NCI-H226 (cell line): ENCODE data around the gene TSEN2.

Experiments used
- DNase-seq: peaks from one replicate; pipeline ENCODE4 v3.0.0-alpha.2; 2015

Gene TSEN2

DNA sequence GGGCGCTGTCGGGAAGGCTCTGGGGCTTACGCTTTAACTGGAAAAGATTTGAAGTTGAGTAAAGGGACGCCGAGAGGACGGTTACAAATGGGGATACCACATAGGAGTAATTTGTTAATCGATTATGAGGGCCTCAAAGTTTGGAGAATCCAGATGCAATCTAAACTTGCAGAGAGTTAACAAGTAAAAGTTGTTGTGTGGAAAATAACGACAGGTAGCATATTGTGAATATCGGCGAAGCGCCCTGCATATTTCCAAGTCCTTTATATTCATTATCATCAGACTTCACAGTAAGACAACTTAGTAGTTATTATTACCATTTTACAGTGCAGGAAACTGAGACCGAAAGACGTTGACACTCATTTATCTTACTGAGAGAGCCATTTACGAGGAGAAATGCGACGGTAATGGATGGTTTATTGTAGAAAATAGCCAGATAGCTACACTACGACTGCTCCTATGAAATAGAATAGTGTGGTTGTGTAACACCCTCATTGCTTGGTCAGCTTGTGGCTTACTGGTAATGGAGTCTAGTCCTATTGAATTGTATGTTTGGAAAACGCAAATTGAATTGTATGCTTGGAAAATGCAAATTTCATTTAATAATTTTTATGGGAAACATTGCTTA is 73.3 kb downstream of the TSEN2 start:
- no peak for DNase-seq

DNA sequence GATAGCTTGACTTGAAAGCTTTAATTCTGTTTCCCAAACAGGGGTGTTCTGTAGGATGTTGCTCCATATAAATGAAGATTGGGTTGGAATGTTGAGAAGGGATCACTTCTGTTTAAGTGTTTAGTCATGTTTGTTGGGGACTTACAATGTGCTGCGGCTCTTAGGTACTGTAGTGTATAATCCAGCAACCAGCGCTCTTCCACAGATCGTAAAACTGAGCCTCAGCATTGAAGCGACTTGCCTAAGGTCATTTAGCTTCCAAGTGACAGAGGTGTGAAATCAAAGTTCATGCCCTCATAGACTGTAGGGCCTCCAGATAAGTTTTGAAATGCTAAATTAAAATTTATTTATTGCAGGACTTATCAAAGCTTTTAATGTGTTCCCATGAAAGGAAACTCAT is 74.4 kb downstream of the TSEN2 start:
- DNase-seq: no peak

DNA sequence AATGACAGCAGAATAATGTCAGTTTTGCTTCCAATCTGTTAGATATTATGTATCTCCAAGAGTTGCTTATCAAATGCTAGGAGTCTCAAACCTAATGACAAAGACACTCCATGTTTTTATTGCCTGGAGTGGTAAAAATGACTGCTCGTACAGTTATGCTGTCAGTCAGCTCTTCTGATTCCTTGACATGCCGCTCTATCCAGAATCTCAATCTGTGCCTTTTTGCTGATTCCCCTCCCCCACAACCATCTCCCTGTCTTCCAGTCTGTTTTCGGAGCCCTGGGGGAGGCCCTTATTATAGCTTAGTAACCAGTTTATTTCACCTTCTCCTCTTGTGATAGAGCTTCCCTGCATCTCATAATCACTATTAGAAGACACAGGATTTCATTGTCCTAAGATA is 75.2 kb downstream of the TSEN2 start:
- DNase-seq: no peak

DNA sequence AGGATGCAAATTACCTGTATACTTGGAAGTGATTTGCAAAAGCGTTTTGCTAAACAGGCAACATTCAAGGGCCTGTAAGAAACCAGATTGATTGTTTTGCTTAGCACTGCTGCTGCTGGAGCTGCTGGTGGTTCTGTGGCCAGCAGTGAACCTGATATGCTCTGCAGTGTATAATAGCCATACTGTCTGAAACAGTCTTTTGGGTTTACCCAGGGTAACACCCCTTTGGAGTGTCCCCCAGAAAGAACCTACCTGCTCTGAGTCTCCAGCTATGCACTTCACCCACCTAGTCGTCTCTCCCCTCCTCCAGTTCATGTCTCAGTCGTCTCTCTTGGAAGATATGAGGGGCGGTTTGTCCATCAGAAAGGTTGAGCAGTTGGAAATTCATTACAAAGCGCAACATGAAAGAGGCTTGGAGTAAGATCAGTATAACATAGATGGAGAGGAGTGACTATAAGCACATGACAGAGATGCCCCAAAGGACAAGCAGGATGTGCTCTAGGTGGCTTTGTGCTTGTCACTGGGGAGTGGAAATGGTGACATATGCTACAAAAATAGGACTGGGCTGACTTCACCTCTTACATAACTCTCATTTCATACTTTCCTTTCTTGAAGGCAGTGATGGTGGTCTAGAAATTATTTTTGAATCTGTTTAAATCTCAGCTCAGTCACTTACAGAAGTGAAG is 76.4 kb downstream of the TSEN2 start:
- no peak for DNase-seq

DNA sequence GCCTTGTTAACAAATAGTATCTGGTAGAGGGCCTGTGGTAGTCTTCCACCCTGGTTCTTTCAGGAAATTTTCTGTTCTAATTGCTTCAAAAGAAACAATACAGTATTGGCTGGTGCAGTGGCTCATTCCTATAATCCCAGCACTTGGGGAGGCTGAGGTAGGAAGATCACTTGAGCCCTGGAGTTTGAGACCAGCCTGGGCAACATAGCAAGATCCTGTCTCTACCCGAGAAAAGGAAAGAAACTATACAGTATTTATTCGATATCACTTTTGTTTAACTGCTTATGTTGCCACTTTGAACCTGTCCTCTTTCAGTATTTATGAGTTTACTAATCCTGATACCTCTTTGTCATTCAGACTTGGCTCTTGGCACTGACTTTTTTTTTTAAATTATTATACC is 77.1 kb downstream of the TSEN2 start:
- DNase-seq: no peak

DNA sequence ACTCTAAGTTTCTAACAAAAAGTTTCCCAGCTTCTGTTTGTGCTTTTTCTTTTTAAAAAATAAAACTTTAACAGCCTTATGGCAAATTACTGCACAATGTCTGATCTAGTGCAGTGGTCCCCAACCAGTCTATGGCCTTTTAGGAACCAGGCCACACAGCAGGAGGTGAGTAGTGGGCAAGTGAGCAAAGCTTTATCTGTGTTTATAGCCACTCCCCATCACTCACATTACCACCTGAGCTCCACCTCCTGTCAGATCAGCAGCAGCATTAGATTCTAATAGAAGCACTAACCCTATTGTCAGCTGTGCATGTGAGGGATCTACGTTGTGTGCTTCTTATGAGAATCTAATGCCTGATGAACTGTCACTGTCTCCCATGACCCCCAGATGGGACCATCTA is 78.2 kb downstream of the TSEN2 start:
- no peak for DNase-seq

DNA sequence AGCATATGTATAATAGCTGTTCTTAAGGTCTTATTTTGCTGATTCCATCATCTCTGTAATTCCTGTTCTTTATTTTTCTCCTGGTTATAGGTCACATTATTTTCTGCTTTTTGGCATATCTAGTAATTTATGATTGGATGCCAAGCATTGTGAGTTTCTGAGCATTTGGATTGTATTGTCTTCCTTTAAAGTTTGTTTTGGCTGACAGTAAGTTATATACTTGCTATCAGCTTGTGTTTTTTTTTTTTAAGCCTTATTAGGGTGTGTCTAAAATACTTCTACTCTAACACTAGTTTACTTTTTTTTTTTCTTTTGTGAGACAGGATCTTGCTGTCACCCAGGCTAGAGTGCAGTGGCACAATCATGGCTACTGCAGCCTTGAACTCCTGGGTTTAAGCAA is 82.7 kb downstream of the TSEN2 start:
- DNase-seq: no peak

DNA sequence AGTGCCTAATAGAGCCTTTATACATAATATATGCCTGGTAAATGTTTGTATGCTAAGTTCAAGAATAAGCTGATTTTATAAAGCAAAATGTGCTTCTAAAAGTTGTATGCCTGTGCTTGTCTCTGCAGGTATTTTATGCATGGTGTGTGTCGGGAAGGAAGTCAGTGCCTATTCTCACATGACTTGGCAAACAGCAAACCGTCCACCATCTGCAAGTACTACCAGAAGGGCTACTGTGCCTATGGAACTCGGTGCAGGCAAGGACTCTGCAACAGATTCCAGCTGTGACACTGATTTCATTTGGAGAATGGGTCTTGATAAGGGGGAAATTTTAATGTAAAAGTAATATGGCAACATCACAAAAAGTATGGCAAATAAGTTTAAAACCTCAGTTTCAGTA is 84.5 kb downstream of the TSEN2 start:
- DNase-seq: no peak

DNA sequence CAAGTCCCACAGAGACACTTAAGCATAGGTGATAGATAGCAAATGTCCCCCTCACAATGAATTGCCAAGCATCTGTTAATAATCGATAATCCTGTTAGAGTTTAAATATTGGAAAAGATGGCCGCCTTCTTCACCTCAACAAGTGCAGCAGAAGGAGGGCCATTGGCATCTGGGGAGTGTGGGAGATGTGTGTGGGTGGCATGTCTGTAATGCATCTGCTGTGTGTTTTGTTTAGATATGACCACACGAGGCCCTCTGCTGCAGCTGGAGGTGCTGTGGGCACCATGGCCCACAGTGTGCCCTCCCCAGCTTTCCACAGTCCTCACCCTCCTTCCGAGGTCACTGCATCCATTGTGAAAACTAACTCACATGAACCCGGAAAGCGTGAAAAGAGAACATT is 85.6 kb downstream of the TSEN2 start:
- DNase-seq: no peak

DNA sequence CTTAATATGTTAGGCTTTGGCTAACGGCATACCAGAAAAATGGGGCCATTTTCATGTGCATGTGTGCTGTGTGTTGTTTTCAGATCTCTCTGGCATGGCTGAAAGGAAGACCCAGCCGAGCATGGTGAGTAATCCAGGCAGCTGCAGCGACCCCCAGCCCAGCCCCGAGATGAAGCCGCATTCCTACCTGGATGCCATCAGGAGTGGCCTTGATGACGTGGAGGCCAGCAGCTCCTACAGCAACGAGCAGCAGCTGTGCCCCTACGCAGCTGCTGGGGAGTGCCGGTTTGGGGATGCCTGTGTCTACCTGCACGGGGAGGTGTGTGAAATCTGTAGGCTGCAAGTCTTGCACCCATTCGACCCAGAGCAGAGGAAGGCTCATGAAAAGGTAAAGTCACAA is 87.7 kb downstream of the TSEN2 start:
- no peak for DNase-seq

DNA sequence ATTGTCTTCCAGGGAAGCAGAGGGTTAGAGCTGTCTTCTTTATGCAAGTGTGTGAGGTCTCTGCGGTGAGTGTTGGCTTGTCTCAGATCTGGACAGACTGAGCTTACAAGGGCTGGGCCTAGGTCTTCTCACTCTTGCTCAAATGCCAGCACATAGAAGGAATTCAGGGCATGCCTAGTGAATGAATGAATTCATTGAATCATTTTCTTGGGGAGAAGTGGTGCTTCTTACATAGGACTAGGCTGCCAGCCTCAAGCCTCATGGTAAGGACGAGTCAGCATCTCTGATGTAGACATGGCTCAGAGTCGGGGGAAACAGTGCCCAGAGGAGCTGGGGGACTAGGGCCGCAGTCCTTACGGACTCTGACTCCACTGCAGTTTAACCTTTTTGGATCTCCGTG is 89.9 kb downstream of the TSEN2 start:
- DNase-seq: no peak

DNA sequence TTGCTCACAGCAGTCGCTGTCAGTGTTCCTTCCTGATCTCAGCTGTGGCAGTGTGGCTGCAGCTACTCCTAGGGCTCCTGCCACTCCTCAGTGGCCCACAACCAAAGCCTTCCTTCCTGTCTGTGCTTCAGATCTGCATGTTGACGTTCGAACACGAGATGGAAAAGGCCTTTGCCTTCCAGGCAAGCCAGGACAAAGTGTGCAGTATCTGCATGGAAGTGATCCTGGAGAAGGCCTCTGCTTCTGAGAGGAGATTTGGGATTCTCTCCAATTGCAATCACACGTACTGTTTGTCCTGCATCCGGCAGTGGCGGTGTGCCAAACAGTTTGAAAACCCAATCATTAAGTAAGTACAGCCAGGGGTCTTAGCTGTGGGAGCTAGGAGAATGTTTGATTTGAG is 90.4 kb downstream of the TSEN2 start:
- no peak for DNase-seq

DNA sequence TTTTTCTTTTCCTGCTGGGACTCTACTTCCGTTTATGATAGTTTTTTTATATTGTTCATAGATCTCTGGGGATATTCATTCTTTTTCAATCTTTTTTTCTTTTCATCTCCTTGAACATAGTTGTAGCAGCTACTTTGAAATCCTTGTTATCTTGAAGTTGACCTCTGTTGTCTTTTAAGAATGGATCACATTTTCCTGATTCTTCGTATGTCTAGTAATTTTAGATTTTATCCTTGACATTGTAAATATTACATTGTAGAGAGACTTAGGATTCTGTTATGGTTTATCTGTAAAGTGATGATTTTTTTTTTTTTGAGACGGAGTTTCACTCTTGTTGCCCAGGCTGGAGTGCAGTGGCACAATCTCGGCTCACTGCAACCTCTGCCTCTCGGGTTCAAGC is 93.1 kb downstream of the TSEN2 start:
- no peak for DNase-seq

DNA sequence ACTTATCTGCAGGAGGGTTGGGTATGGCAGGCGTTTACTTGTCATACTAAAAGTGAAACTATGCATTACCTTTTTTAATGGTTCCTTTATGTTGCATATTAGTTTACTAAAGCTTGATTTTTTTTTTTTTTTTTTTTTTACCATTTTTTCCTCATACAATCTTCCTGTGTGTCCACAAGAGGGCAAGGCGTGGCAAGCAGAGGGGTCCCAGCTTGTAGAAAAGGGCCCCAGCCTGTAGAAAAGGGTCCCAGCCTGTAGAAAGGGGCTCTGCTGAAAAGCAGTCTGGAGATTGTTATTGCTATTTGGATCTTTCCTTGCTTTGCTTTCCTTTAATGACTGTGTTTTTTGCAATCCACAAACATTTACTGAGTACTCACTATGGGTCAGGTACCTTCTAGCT is 94.5 kb downstream of the TSEN2 start:
- DNase-seq: no peak

DNA sequence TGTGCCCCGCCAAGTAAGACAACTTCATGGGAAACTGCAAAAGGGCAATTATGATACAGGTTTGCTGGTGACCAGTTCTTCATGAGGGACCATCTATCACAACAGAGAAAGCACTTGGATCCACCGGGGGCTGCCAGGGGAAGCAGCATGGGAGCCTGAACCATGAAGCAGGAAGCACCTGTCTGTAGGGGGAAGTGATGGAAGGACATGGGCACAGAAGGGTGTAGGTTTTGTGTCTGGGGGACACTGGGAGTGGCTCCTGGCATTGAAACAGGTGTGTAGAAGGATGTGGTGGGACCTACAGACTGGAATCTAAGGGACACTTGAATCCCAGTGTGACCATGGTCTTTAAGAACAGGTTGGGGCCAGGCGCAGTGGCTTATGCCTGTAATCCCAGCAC is 95.2 kb downstream of the TSEN2 start:
- DNase-seq: no peak

DNA sequence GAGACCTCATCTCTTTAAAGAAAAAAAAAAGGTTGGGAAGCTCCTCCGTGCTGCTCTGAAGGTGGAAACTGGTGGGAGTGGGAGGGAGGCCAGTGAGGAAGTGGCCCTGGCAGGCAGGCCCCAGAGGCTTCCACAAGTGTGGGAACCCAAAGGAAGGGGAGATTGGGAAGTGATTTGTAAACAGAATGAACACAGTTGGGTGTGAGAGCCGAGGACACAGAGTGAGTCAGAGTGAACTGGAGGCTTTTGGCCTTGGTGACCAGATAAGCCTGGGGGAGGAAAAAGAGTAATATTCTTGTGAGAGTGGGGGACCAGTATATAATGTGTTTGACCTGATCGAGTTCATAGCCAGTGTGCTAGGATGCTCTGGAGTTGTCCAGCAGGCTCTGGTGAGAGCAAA is 95.6 kb downstream of the TSEN2 start:
- peak; percentile 25 for DNase-seq

DNA sequence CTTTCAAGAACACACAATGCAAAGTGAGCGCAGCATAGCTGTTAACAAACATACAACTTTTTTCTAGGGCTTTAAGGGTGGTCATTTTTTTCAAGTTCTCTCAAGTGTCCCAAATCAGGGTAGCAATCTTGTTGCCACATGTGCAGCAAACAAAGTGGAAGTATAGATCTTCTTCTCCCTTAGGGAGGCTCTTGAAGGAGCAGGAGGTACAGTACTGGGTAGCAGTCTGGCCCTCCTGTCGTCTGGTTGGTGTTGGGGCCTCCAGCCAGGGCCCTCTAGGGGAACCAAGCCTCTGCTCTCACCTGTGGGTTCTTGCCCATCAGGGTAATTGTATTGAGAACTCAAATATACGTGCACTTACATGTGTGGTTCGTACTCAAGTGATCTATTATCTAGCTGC is 98.5 kb downstream of the TSEN2 start:
- no peak for DNase-seq
